ENCODE measurements around the gene HES1.

HES1 gene

GRCh38 chr3:194102436-194102835 lies 33.5 kb upstream of the HES1 start:
- no peak for DNase-seq

DNA sequence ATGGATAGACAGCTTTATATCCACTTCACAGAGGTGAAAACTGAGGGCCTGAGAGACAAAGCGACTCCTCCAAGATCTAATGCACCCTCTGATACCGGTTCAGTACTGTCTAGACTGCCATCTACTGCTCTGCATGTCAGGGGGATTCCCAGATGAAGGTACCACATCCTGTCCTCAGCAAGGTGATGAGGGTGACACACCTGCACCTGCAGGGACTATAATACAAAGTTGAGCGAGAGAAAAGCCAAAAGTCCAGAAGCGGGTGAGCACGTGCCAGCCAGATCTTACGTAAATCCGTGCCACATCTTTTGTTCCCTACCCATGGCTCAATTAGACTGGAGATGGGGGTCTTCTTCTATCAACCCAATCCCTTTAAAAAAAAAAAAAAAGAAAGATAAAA lies 32.4 kb upstream of the HES1 start:
- DNase-seq: no peak

- DNase-seq: no peak
These were observed 31.8 kb upstream of the HES1 start for GRCh38 chr3:194103983-194104751.

GRCh38 chr3:194105292-194105691 lies 30.7 kb upstream of the HES1 start:
- no peak for DNase-seq

DNA sequence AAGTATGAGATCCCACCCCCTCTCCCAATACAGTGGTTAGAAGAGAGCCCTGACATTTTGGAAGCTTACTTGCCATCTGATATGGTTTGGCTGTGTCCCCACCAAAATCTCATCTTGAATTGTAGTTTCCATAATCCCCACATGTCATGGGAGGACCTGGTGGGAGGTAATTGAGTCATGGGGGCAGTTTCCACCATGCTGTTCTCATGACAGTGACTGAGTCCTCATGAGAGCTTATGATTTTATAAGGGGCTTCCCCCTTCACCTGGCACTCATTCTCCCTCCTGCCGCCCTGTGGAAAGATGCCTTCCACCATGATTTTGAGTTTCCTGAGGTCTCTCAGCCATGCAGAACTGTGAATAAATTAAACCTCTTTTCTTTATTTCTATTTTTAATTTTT lies 28.8 kb upstream of the HES1 start:
- no peak for DNase-seq

DNA sequence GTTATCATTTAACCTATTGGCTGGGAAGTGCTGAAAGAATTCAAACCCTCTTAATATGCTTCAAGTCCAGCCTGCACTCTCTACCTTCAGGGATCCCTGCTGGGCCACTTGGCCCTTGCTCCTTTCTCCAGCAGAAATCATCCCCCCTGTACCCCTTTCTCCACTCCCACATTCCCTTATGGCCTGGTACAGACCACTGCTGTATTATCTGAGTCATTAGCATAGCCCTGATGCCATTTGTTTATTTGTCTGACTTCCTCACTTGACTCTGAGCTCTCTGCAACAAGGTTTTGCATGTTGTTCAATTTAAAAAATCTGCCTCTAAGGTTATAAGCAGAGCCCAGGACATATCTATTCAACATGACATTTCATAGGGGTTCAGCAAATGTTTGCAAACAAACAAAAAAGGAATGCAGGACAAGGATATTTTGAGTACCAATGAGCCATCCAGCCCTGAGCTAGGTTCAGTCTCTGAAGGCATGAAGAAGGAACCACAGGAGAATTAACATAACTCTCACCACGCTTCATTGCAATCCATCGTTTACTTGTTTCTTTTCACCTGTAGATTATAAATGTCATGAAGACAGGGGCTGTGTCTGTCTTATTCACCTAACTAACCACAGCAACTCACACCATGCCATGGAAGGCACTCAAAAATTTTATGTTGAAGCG lies 26.6 kb upstream of the HES1 start:
- no peak for DNase-seq

DNA sequence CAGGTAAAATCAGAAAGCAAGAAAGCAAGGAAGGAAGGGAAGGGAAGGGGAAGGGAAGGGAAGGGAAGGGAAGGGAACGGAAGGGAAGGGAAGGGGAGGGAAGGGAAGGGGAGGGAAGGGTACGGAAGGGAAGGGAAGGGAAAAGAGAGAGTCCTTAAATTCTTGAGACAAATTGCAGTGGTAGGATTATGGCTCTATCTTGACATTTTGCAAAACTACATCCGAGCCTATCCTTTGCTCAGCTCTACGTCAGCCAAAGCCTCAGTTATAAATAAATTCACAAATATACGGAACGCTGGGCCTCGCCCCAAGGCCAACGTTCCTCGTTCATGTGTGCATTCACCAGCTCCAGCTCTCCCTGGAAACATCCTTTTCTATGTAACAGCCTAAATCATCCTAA lies 25.5 kb upstream of the HES1 start:
- no peak for DNase-seq

DNA sequence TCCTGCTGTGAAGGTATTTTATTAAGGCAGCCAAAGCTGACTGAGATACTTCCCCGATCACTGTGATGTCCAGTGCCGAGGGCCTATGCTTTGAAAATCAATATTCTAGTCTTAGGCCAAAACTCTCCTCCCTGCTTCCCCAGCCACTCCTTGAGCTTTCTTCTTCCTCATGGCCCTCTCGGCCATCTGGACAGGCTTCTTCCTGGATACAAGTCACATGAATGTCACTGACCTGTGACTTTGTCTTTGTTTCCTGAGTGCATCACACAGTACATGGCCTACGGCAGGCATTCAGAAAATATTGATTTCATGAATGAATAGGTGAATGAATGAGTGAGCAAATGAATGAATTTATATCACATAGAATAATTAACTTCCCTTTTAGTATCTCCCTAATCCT lies 24.6 kb upstream of the HES1 start:
- no peak for DNase-seq

DNA sequence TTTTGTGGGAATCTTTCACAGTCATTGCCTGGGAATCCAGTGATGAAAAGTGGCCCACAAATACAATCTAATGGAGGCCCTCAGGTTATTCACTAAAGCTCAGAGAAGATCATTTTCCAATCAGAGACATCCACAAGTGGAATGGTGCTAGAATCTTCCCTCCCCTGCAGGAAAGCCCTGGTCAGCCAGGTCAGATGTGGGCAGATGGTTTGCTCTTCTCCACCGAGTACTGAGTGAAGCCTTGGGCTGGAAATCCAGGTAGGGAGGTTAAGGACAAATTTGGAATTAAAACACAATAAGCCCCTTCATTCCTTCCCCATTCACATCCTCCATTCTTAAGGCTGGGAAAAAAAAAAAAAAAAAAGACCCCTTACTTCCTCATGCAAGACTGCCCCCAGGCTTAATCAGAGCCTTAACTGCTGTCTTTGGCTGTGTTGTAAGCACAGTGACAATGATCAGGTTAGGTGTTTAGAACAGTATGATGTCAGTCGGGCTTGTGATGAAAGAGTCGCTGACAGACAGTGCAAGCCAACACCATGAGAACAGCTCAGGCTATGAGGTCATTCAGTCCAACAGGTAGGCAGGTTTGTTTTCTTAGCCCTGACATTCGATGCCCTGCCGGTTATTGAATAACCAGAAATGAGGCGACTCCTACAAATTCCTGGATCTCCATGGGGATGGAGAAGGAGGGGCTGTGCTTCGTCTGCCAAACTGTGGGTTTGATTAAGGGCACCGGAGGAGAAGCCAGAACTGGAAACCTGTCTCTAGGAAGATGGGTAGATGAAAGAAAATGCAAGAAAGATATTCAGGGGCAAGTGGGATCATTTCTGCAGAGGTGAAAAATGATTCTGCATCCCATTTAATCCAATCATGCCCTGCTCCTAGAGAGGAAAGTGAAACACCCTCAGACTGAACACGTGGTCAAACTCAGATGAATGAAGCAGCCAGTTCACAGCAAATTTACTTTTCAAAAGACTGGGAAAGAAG lies 23.5 kb upstream of the HES1 start:
- no peak for DNase-seq

- no peak for DNase-seq
These were observed 21.8 kb upstream of the HES1 start for GRCh38 chr3:194114123-194114522.

DNA sequence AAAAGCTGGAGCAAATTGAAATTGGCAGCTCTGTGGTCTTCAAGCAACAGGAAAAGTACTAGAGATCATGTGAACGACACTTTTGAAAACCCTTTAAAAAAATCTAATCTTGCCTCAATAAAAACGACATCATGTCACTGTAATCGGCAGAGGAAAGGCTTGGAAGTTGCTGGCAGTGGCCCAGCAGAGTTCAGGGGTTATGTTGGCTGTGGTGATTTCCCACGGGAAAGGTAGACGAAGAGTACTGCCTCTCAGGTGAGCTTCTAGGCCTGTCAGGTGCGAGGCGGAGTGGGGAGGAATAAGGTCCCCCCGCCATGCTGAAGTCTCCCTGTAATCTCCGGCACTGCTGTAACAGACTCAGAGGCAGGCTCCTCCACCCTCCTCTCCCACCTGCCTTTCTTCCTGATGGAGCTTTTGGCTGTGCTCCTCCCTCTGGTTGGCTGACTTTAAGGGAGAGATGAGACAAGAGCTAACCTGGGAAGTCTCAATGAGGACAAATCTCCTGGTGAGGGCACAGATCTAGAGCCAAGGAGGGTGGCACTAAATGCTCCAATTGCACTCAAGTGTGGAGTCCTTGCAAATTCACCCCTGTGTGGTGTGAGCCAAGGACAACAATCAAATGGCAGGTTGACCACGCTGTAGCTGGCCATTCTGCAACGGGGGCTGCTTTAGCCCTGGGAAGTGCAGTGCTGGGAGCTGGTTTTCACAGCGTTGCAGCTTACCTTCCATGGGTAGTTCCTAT lies 18.7 kb upstream of the HES1 start:
- no peak for DNase-seq

DNA sequence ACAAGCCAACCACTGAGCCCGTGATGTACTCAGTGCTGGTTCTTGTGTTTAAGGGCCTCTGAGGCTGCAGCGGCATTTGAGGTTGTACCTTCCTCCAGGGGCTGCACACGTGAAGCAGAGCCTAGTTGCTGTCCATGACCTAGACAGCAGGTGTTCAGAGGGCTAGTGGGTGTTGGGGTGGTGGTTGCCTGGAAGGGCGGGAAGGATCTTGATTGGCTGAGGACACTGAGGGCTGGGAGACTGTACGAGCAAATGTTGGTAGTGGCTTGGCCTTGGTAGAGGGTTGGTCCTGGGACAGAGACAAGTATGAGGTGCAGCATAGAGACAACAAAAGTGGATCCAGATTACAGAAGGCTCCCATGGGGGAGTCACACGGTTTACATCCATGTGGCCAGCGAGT lies 17.0 kb upstream of the HES1 start:
- no peak for DNase-seq

GRCh38 chr3:194119831-194120590 lies 15.9 kb upstream of the HES1 start:
- DNase-seq: no peak

- no peak for DNase-seq
These were observed 14.9 kb upstream of the HES1 start for GRCh38 chr3:194120789-194121770.

- DNase-seq: no peak
These were observed 13.9 kb upstream of the HES1 start for GRCh38 chr3:194121891-194122631.

- no peak for DNase-seq
These were observed 12.2 kb upstream of the HES1 start for GRCh38 chr3:194123726-194124125.

GRCh38 chr3:194124193-194124592 lies 11.8 kb upstream of the HES1 start:
- no peak for DNase-seq

GRCh38 chr3:194125442-194125841 lies 10.5 kb upstream of the HES1 start:
- DNase-seq: no peak

GRCh38 chr3:194126790-194127189 lies 9.2 kb upstream of the HES1 start:
- no peak for DNase-seq

All from DMS 273 treated with DMSO at 0.1 percent for 48 hours (cell line).